Mesendoderm (in vitro differentiated cells): ENCODE results near the gene TCF7L1.
"Not testable (repeated sequence)": the region's sequence is repeated elsewhere in the genome, so short reads cannot be mapped to it uniquely, and the experiment has no call there.

Experiments used
- DNase-seq: peaks from one replicate; pipeline ENCODE4 v3.0.0; 2013
- H2AK5ac ChIP-seq: 2 replicates; pipeline ENCODE4 v1.6.1; 2013; ENCODE audit warnings: low read length, inconsistent platforms
- H2BK120ac ChIP-seq: 2 replicates; pipeline ENCODE4 v1.6.1; 2013; ENCODE audit warnings: low read depth, mild to moderate bottlenecking, low read length, moderate library complexity, mixed read lengths
- H2BK15ac ChIP-seq: replicated peaks from 2 replicates; pipeline ENCODE4 v1.6.1; 2013; ENCODE audit warnings: low read depth, mild to moderate bottlenecking, moderate library complexity
- H2BK5ac ChIP-seq: 2 replicates; pipeline ENCODE4 v1.6.1; 2013; ENCODE audit warnings: low read length, inconsistent platforms
- H3K18ac ChIP-seq: 2 replicates; pipeline ENCODE4 v1.6.1; 2013; ENCODE audit warnings: mild to moderate bottlenecking, low read length, mixed read lengths
- H3K23ac ChIP-seq: one replicate; pipeline ENCODE4 v1.6.1; 2013; ENCODE audit warnings: low read length
- H3K27ac ChIP-seq: 2 replicates; pipeline ENCODE4 v1.5.1; 2013; ENCODE audit warnings: low read depth, mild to moderate bottlenecking, inconsistent platforms, low read length, moderate library complexity
- H3K27me3 ChIP-seq: 2 replicates; pipeline ENCODE4 v1.6.1; 2013; ENCODE audit warnings: low read length, control low read depth, mild to moderate bottlenecking, inconsistent platforms; ENCODE audit not compliant: insufficient read depth, poor library complexity
- H3K36me3 ChIP-seq: 2 replicates; pipeline ENCODE4 v1.6.1; 2013; ENCODE audit warnings: low read length, inconsistent platforms; ENCODE audit not compliant: control insufficient read depth, insufficient read depth
- H3K4ac ChIP-seq: one replicate; pipeline ENCODE4 v1.6.1; 2013; ENCODE audit warnings: low read depth, mild to moderate bottlenecking, low read length, moderate library complexity
- H3K4me1 ChIP-seq: 2 replicates; pipeline ENCODE4 v1.6.1; 2013; ENCODE audit warnings: low read depth, low read length, inconsistent platforms; ENCODE audit not compliant: control insufficient read depth
- H3K4me2 ChIP-seq: 2 replicates; pipeline ENCODE4 v1.6.1; 2013; ENCODE audit warnings: low read length
- H3K4me3 ChIP-seq: 2 replicates; pipeline ENCODE4 v1.5.1; 2013; ENCODE audit warnings: mild to moderate bottlenecking, low read length
- H3K56ac ChIP-seq: one replicate; pipeline ENCODE4 v1.6.1; 2013; ENCODE audit warnings: low read length
- H3K79me1 ChIP-seq: 2 replicates; pipeline ENCODE4 v1.6.1; 2013; ENCODE audit warnings: low read length, inconsistent platforms
- H3K79me2 ChIP-seq: 2 replicates; pipeline ENCODE4 v1.6.1; 2013; ENCODE audit warnings: mild to moderate bottlenecking, low read length; ENCODE audit not compliant: control insufficient read depth, insufficient read depth
- H3K9ac ChIP-seq: 2 replicates; pipeline ENCODE4 v1.6.1; 2013; ENCODE audit warnings: low read length, inconsistent platforms
- H4K5ac ChIP-seq: one replicate; pipeline ENCODE4 v1.6.1; 2013; ENCODE audit warnings: low read length
- H4K8ac ChIP-seq: one replicate; pipeline ENCODE4 v1.6.1; 2013; ENCODE audit warnings: low read depth, mild to moderate bottlenecking, control low read depth, low read length, moderate library complexity
- WGBS: extraction: QIAGEN DNeasy Blood & Tissue Kit; methylation state at CpG from one replicate; pipeline ENCODE4 v1.1.7; 2013; ENCODE audit warnings: low lambda C conversion rate, missing lambda C conversion rate; ENCODE audit not compliant: insufficient coverage; ENCODE audit errors: extremely low coverage; 5-methylcytosine and 5-hydroxymethylcytosine counted together

Gene TCF7L1

GRCh38 chr2:85308896-85309555 is 175.8 kb downstream of the TCF7L1 start:
- no peak overlapping the region for H2BK15ac ChIP-seq
- H3K9ac ChIP-seq = no peak overlapping the region
- peak overlapping the region; percentile 50 for H3K56ac ChIP-seq
- no peak overlapping the region for H4K8ac ChIP-seq
- H3K27ac ChIP-seq = no peak overlapping the region
- no peak overlapping the region for H3K4ac ChIP-seq
- H3K4me3 ChIP-seq = no peak overlapping the region
- H4K5ac ChIP-seq = no peak overlapping the region
- H3K36me3 ChIP-seq = no peaks in the 10 kb centered on the region
- H2AK5ac ChIP-seq = no peak overlapping the region
- H3K79me1 ChIP-seq = no peaks in the 10 kb centered on the region
- H2BK5ac ChIP-seq = no peak overlapping the region
- H3K18ac ChIP-seq = no peak overlapping the region
- no CpG with 5 or more reads among the region's 15 CpGs for WGBS
- no peak overlapping the region for H3K4me2 ChIP-seq
- H3K23ac ChIP-seq = no peak overlapping the region
- no peak overlapping the region for H2BK120ac ChIP-seq
- H3K79me2 ChIP-seq = no peaks in the 10 kb centered on the region
- no peaks in the 10 kb centered on the region for H3K27me3 ChIP-seq
- DNase-seq = no peak
- peaks cover 8% of the 10 kb centered on the region for H3K4me1 ChIP-seq

GRCh38 chr2:85309699-85310321 is 176.6 kb downstream of the TCF7L1 start:
- H3K9ac ChIP-seq = peak overlapping the region; percentile 18
- H3K4ac ChIP-seq = no peak overlapping the region
- no peak overlapping the region for H3K4me2 ChIP-seq
- no peaks in the 10 kb centered on the region for H3K27me3 ChIP-seq
- no CpG with 5 or more reads among the region's 19 CpGs for WGBS
- no peak overlapping the region for H2BK5ac ChIP-seq
- no peak overlapping the region for H3K56ac ChIP-seq
- H3K18ac ChIP-seq = no peak overlapping the region
- H3K27ac ChIP-seq = no peak overlapping the region
- H3K4me3 ChIP-seq = no peak overlapping the region
- H2AK5ac ChIP-seq = no peak overlapping the region
- peak; percentile 32 for DNase-seq
- H2BK15ac ChIP-seq = no peak overlapping the region
- no peak overlapping the region for H2BK120ac ChIP-seq
- H4K5ac ChIP-seq = no peak overlapping the region
- no peak overlapping the region for H4K8ac ChIP-seq
- H3K23ac ChIP-seq = no peak overlapping the region
- H3K79me1 ChIP-seq = no peaks in the 10 kb centered on the region
- H3K4me1 ChIP-seq = peaks cover 8% of the 10 kb centered on the region
- H3K36me3 ChIP-seq = no peaks in the 10 kb centered on the region
- no peaks in the 10 kb centered on the region for H3K79me2 ChIP-seq

- H3K9ac ChIP-seq = no peak overlapping the region
- H3K36me3 ChIP-seq = no peaks in the 10 kb centered on the region
- H2BK15ac ChIP-seq = no peak overlapping the region
- H3K79me2 ChIP-seq = no peaks in the 10 kb centered on the region
- no peak overlapping the region for H3K18ac ChIP-seq
- H3K4me1 ChIP-seq = peaks cover 8% of the 10 kb centered on the region
- no peaks in the 10 kb centered on the region for H3K79me1 ChIP-seq
- no peak overlapping the region for H2BK120ac ChIP-seq
- no peak overlapping the region for H3K4ac ChIP-seq
- no peaks in the 10 kb centered on the region for H3K27me3 ChIP-seq
- no peak overlapping the region for H3K4me3 ChIP-seq
- H3K27ac ChIP-seq = no peak overlapping the region
- H3K56ac ChIP-seq = no peak overlapping the region
- H2AK5ac ChIP-seq = no peak overlapping the region
- H3K23ac ChIP-seq = no peak overlapping the region
- no peak overlapping the region for H2BK5ac ChIP-seq
- H4K5ac ChIP-seq = no peak overlapping the region
- H4K8ac ChIP-seq = no peak overlapping the region
- DNase-seq = peak; percentile 65
- no CpG with 5 or more reads among the region's 3 CpGs for WGBS
- H3K4me2 ChIP-seq = no peak overlapping the region
Measured at GRCh38 chr2:85310330-85310729, 177.1 kb downstream of the TCF7L1 start.

- Histone ChIP-seq H3K36me3 (peaks cover 2% of the 10 kb centered on the region), H3K4ac (no peak overlapping the region), H3K4me1 (peaks cover 8% of the 10 kb centered on the region), H4K8ac (no peak overlapping the region), H4K5ac (no peak overlapping the region), H3K79me1 (no peaks in the 10 kb centered on the region), H3K18ac (no peak overlapping the region), H3K4me3 (no peak overlapping the region), H3K27me3 (no peaks in the 10 kb centered on the region), H3K4me2 (no peak overlapping the region), H2BK15ac (no peak overlapping the region), H2BK5ac (no peak overlapping the region), H3K27ac (no peak overlapping the region), H3K9ac (no peak overlapping the region), H3K56ac (no peak overlapping the region), H2AK5ac (no peak overlapping the region), H2BK120ac (no peak overlapping the region), H3K23ac (no peak overlapping the region), H3K79me2 (no peaks in the 10 kb centered on the region)
- DNase-seq = no peak
- WGBS = 100% methylated on average over 1 of the region's 7 CpGs
Measured at GRCh38 chr2:85312404-85312803, 179.2 kb downstream of the TCF7L1 start.

- Histone ChIP-seq H3K4me2 (no peak overlapping the region), H4K5ac (no peak overlapping the region), H3K23ac (no peak overlapping the region), H2AK5ac (no peak overlapping the region), H3K18ac (no peak overlapping the region), H3K27me3 (no peaks in the 10 kb centered on the region), H3K79me1 (peaks cover 3% of the 10 kb centered on the region), H3K79me2 (no peaks in the 10 kb centered on the region), H4K8ac (no peak overlapping the region), H3K4me3 (no peak overlapping the region), H3K4me1 (peaks cover 6% of the 10 kb centered on the region), H2BK15ac (no peak overlapping the region), H3K27ac (no peak overlapping the region), H2BK5ac (no peak overlapping the region), H3K56ac (no peak overlapping the region), H2BK120ac (no peak overlapping the region), H3K4ac (no peak overlapping the region), H3K36me3 (peaks cover 4% of the 10 kb centered on the region), H3K9ac (no peak overlapping the region)
- DNase-seq = no peak
- WGBS = no CpG with 5 or more reads among the region's 10 CpGs
Measured at GRCh38 chr2:85314884-85315242, 181.7 kb downstream of the TCF7L1 start.

- not testable (repeated sequence) for H3K4me1 ChIP-seq, H3K4me3 ChIP-seq, H2AK5ac ChIP-seq, H3K27ac ChIP-seq, H3K36me3 ChIP-seq, H2BK120ac ChIP-seq, H4K8ac ChIP-seq, H3K79me2 ChIP-seq, H3K23ac ChIP-seq, H3K27me3 ChIP-seq, H3K56ac ChIP-seq, H2BK15ac ChIP-seq, H4K5ac ChIP-seq, H3K18ac ChIP-seq, DNase-seq, H3K4ac ChIP-seq, H2BK5ac ChIP-seq, H3K79me1 ChIP-seq, H3K4me2 ChIP-seq, H3K9ac ChIP-seq
- no CpG with 5 or more reads among the region's 5 CpGs for WGBS
Measured at GRCh38 chr2:85315921-85316320, 182.7 kb downstream of the TCF7L1 start.
